K562 (cell line): ENCODE results near the gene DAPP1. TPM values are rescaled to one million over a fixed set of nuclear protein-coding genes. Genes with fewer than 3 reads are reported as not detected.

Source experiments
- ATAC-seq: fragments of 200-7000 bp; cut with Tn5 transposase; 3 replicates; pipeline ENCODE4 v1.9.1; 2020; ENCODE audit warnings: moderate library complexity
- BruUV-seq: library from RNA; stranded (reverse); fragments of 400-500 nt; replicated peaks from 2 replicates; lab custom pipeline; 2021; lab: Mats Ljungman, UMichigan
- CTCF ChIA-PET: fragments of 300-600 bp; formaldehyde crosslinking; extraction: SDS; loops from one replicate; lab custom pipeline; 2021; ENCODE audit warnings: low intra/inter-chr PET ratio; lab: Yijun Ruan, JAX
- POLR2A ChIA-PET: fragments of 300-600, 350-650 bp; sonication (Branson Sonifier 250); formaldehyde crosslinking; extraction: SDS; loops from one replicate; lab custom pipeline; 2021; ENCODE audit warnings: antibody characterized with exemption, inconsistent platforms; lab: Yijun Ruan, JAX
- DNase-seq, 4 experiments: peaks; one replicate each; pipeline versions ENCODE4 v3.0.0 to v3.0.0-alpha.2; 2011 to 2018; ENCODE audit warnings: low spot score in 3 of 4, mixed read lengths in 3 of 4; ENCODE audit errors: extremely low read depth in 1 of 4
- FAIRE-seq: peaks from 2 replicates; lab custom pipeline; 2011; peaks lifted over from hg19 to GRCh38; lab: Jason Lieb, UNC
- H2AFZ ChIP-seq: 2 replicates; pipeline ENCODE4 v1.6.0; 2011; ENCODE audit warnings: low read depth, low read length, control low read depth, inconsistent platforms
- H3K27ac ChIP-seq: fragments of 200-600 bp; 3 replicates; pipeline ENCODE4 v1.8.0; 2011; ENCODE audit warnings: low read depth, mild to moderate bottlenecking, control low read depth, inconsistent platforms, low read length, moderate library complexity, mixed read lengths; ENCODE audit errors: extremely low read depth
- H3K27me3 ChIP-seq, 2 experiments: fragments of 300-600 bp in 1 of 2; 2 replicates in 1 of 2; 3 replicates in 1 of 2; pipeline versions ENCODE4 v1.6.0 to v1.8.0; 2011; ENCODE audit warnings: inconsistent platforms in 2 of 2, low read length in 2 of 2, mild to moderate bottlenecking in 1 of 2, mixed read lengths in 1 of 2, moderate library complexity in 1 of 2; ENCODE audit not compliant: control insufficient read depth in 2 of 2, insufficient read depth in 2 of 2
- H3K36me3 ChIP-seq: fragments of 300-600 bp; 3 replicates; pipeline ENCODE4 v1.8.0; 2011; ENCODE audit warnings: mild to moderate bottlenecking, low read length, inconsistent platforms; ENCODE audit not compliant: control insufficient read depth, insufficient read depth
- H3K4me1 ChIP-seq, 2 experiments: fragments of 200-600 bp in 1 of 2; replicated peaks in 1 of 2; 2 replicates in 1 of 2; 3 replicates in 1 of 2; pipeline versions ENCODE4 v1.5.1 to v1.8.0; 2011; ENCODE audit warnings: inconsistent platforms in 2 of 2, low read length in 2 of 2, mild to moderate bottlenecking in 1 of 2, mixed read lengths in 1 of 2, moderate library complexity in 1 of 2; ENCODE audit not compliant: control insufficient read depth in 2 of 2, insufficient read depth in 2 of 2
- H3K4me2 ChIP-seq: 2 replicates; pipeline ENCODE4 v1.6.1; 2011; ENCODE audit warnings: low read length, control low read depth, inconsistent platforms, mixed read lengths; ENCODE audit not compliant: insufficient read depth
- H3K4me3 ChIP-seq: fragments of 200-600 bp; sonication (generic), shearing (Covaris generic); 2 replicates; pipeline ENCODE4 v1.5.1; 2016; ENCODE audit warnings: control low read depth, inconsistent platforms
- H3K79me2 ChIP-seq: fragments of 200-600 bp; 3 replicates; pipeline ENCODE4 v1.8.0; 2011; ENCODE audit warnings: low read length, inconsistent platforms; ENCODE audit not compliant: control insufficient read depth, insufficient read depth
- H3K9ac ChIP-seq, 2 experiments: 2 replicates each; pipeline versions ENCODE4 v1.6.0 to v1.6.1; 2011; ENCODE audit warnings: low read depth in 2 of 2, low read length in 2 of 2, control low read depth in 1 of 2, inconsistent platforms in 1 of 2, mild to moderate bottlenecking in 1 of 2, mixed read lengths in 1 of 2; ENCODE audit not compliant: insufficient read depth in 1 of 2
- H3K9me1 ChIP-seq: one replicate; pipeline ENCODE4 v1.6.0; 2011; ENCODE audit warnings: inconsistent platforms, mild to moderate bottlenecking, low read length, moderate library complexity; ENCODE audit not compliant: control insufficient read depth, insufficient read depth
- H3K9me3 ChIP-seq: replicated peaks from 2 replicates; pipeline ENCODE4 v1.5.1; 2011; ENCODE audit warnings: low read depth, low read length, inconsistent platforms; ENCODE audit not compliant: control insufficient read depth, insufficient read depth
- H4K20me1 ChIP-seq: replicated peaks from 2 replicates; pipeline ENCODE4 v1.6.1; 2011; ENCODE audit warnings: low read length, inconsistent platforms, mixed read lengths; ENCODE audit not compliant: control insufficient read depth, insufficient read depth
- BHLHE40 ChIP-seq: IDR thresholded peaks from 2 replicates; pipeline ENCODE4 v1.6.1; 2011; ENCODE audit warnings: low read length, improper control_type of control experiment
- CTCFL ChIP-seq: IDR thresholded peaks from 2 replicates; pipeline ENCODE4 v1.6.1; 2011; ENCODE audit warnings: borderline replicate concordance, low read depth, mild to moderate bottlenecking, moderate library complexity, low read length; ENCODE audit not compliant: insufficient read depth, poor library complexity, severe bottlenecking
- EGR1 ChIP-seq: fragments of 450-650 bp; conservative IDR thresholded peaks from 2 replicates; pipeline ENCODE4 v1.6.1; 2017; ENCODE audit warnings: mild to moderate bottlenecking
- ELK3 ChIP-seq: fragments of 450-650 bp; formaldehyde crosslinking; IDR thresholded peaks from 2 replicates; pipeline ENCODE4 v1.4.0; 2020; ENCODE audit warnings: mild to moderate bottlenecking
- MNT ChIP-seq, 2 experiments: fragments of 450-650 bp; conservative IDR thresholded peaks; 2 replicates each; pipeline ENCODE4 v1.6.1; 2017; ENCODE audit warnings: mild to moderate bottlenecking in 2 of 2, moderate library complexity in 2 of 2
- NFATC3 ChIP-seq: fragments of 450-650 bp; IDR thresholded peaks from 2 replicates; pipeline ENCODE4 v1.6.1; 2017; ENCODE audit warnings: mild to moderate bottlenecking
- PREB ChIP-seq: sonication (generic); formaldehyde crosslinking; IDR thresholded peaks from 2 replicates; pipeline ENCODE4 v1.8.1; 2023; ENCODE audit warnings: mild to moderate bottlenecking, missing genetic modification reagents
- RBFOX2 ChIP-seq: fragments of 200-400 bp; formaldehyde crosslinking; IDR thresholded peaks from 2 replicates; pipeline ENCODE4 v1.6.1; 2017; ENCODE audit warnings: low read depth, mild to moderate bottlenecking, low read length, moderate library complexity
- SMARCA5 ChIP-seq: fragments of 450-650 bp; IDR thresholded peaks from 2 replicates; pipeline ENCODE4 v1.6.1; 2016
- ZBTB8A ChIP-seq: fragments of 450-650 bp; IDR thresholded peaks from 2 replicates; pipeline ENCODE4 v1.6.1; 2018; ENCODE audit warnings: mild to moderate bottlenecking, moderate library complexity; ENCODE audit not compliant: partially characterized antibody
- ZNF121 ChIP-seq: sonication (generic); formaldehyde crosslinking; conservative IDR thresholded peaks from 2 replicates; pipeline ENCODE4 v1.8.0; 2022; ENCODE audit warnings: missing genetic modification reagents
- ZNF217 ChIP-seq: sonication (generic); formaldehyde crosslinking; IDR thresholded peaks from 2 replicates; pipeline ENCODE4 v1.8.0; 2022; ENCODE audit warnings: mild to moderate bottlenecking, missing genetic modification reagents
- ZNF449 ChIP-seq: fragments of 250-450 bp; sonication (Bioruptor Pico); IDR thresholded peaks from 2 replicates; pipeline ENCODE4 v1.8.0; 2022; ENCODE audit warnings: moderate library complexity, mild to moderate bottlenecking, inconsistent platforms
- WGBS: fragments of 100-300 bp; shearing (Covaris generic); methylation state at CpG from one replicate; pipeline ENCODE4 v1.1.6; 2016; ENCODE audit warnings: low coverage, mixed read lengths; ENCODE audit not compliant: insufficient coverage; ENCODE audit errors: missing lambda C conversion rate; 5-methylcytosine and 5-hydroxymethylcytosine counted together
- in situ Hi-C: fragments of 300-500 bp; cut with MboI; formaldehyde crosslinking; loops from 4 replicates; pipeline ENCODE4 v1.15.0; 2018; ENCODE audit warnings: inconsistent platforms, mixed read lengths
- intact Hi-C: fragments of 100-400 bp; cut with micrococcal nuclease; formaldehyde crosslinking; loops from 2 replicates; pipeline ENCODE4 v1.14.2; 2022
- polyA plus RNA-seq, 8 experiments: library from polyadenylated mRNA; depleted of rRNA in 4 of 8; stranded (reverse) in 5 of 8; unstranded in 3 of 8; fragments of >200 nt; fragmentation: Nextera tagmentation in 2 of 8; fragmentation: Illumina TruSeq in 1 of 8; extraction: Ambion mirVana in 2 of 8; extraction: Trizol in 1 of 8; gene quantifications; 2 replicates each; pipeline versions ENCODE4 v1.2.1 to v1.2.3, GENCODE V29; 2011 to 2014; ENCODE audit warnings: inconsistent platforms in 1 of 8, missing spikeins in 1 of 8
- total RNA-seq, 7 experiments: library from RNA; depleted of rRNA in 6 of 7; stranded (reverse); fragments of >200 nt in 6 of 7; fragmentation: Illumina TruSeq in 2 of 7; extraction: Trizol in 2 of 7; gene quantifications; 2 replicates each; pipeline versions ENCODE4 v1.2.1 to v1.2.3, GENCODE V29; 2011 to 2021; ENCODE audit warnings: low replicate concordance in 1 of 7
- TF ChIP-seq, protein P1 (sequence below): fragments of 450-650 bp; IDR thresholded peaks from 2 replicates; pipeline ENCODE4 v1.6.1; 2016; ENCODE audit warnings: antibody characterized with exemption

The DAPP1 gene
- total and polyA plus RNA-seq, 9 of the 15 experiments (the other 6 are each of a cell fraction or from before 2014, with no cell fraction given) = 1.9 to 7.2 (median 3.6) TPM

GRCh38 chr4:99809326-99809725, 7.3 kb upstream of the DAPP1 start:
- Histone ChIP-seq H3K36me3 (no peaks in the 10 kb centered on the region), H2AFZ (no peak overlapping the region), H3K27ac (no peak overlapping the region), H3K4me1 (no peaks in the 10 kb centered on the region; a peak in 1 of 5 replicates), H3K9me1 (no peaks in the 10 kb centered on the region), H3K4me2 (no peak overlapping the region), H3K9ac (no peak overlapping the region), H3K9me3 (no peaks in the 10 kb centered on the region), H4K20me1 (no peaks in the 10 kb centered on the region), H3K27me3 (peaks cover 4 to 22% of the 10 kb centered on the region in 2 experiments; a peak in 3 of 5 replicates), H3K4me3 (no peak overlapping the region), H3K79me2 (no peaks in the 10 kb centered on the region)
- ChIA-PET CTCF (interaction anchor here (2.8 kb wide), 1 partner anchor 248 kb away, joined by 24 read pairs; no protein-coding TSS in a partner anchor), POLR2A (interaction anchor here (1.0 to 1.8 kb wide), 2 partner anchors 10 to 137 kb away, joined by 3 to 4 read pairs; partner anchors contain the start of gene DNAJB14)
- BruUV-seq = no TSS peak
- in situ Hi-C loops = no loop called here
- 18% methylated on average over 1 of the region's 1 CpG for WGBS
- no peak for TF ChIP-seq ZNF217 (CRISPR knock-in tag)
- TF ChIP-seq MNT (conservative IDR thresholded peaks at IDR 0.05) = no peak
- TF ChIP-seq, protein P1, sequence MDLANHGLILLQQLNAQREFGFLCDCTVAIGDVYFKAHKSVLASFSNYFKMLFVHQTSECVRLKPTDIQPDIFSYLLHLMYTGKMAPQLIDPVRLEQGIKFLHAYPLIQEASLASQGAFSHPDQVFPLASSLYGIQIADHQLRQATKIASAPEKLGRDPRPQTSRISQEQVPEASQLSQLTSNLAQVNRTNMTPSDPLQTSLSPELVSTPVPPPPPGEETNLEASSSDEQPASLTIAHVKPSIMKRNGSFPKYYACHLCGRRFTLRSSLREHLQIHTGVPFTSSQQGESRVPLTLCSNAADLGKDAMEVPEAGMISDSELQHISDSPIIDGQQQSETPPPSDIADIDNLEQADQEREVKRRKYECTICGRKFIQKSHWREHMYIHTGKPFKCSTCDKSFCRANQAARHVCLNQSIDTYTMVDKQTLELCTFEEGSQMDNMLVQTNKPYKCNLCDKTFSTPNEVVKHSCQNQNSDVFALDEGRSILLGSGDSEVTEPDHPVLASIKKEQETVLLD = no peak
- no peak for TF ChIP-seq NFATC3
- TF ChIP-seq PREB (CRISPR knock-in tag) = no peak
- no peak for TF ChIP-seq RBFOX2
- TF ChIP-seq ZBTB8A = no peak
- TF ChIP-seq BHLHE40 = no peak
- no peak for TF ChIP-seq ELK3 (CRISPR knock-in tag)
- TF ChIP-seq EGR1 = no peak
- no peak for TF ChIP-seq CTCFL
- TF ChIP-seq ZNF449 (CRISPR knock-in tag) = no peak
- no peak for TF ChIP-seq SMARCA5
- TF ChIP-seq ZNF121 = no peak
- intact Hi-C loops = loop anchor here (2.0 to 5.0 kb wide), 3 partner anchors 139 to 402 kb away; no protein-coding TSS in a partner anchor
- FAIRE-seq (no peak), ATAC-seq (no peak), DNase-seq (no peak)
